ENCODE data around the gene MSL2.
"Not testable (repeated sequence)": the region's sequence is repeated elsewhere in the genome, so short reads cannot be mapped to it uniquely, and the experiment has no call there.

Gene MSL2

GRCh38 chr3:136196064-136196400 is at the start of gene MSL2:
Gene MSL2 (minus strand): TSS chr3:136196335. CDS start chr3:136195113, 1,222 bp downstream.
- DNase-seq (ENCODE audit: low spot score) = no peak

GRCh38 chr3:136245691-136246090 is 49.6 kb upstream of the MSL2 start:
- DNase-seq (ENCODE audit: low spot score) = no peak

GRCh38 chr3:136239094-136239493 is 43.0 kb upstream of the MSL2 start:
- DNase-seq (ENCODE audit: low spot score) = no peak

GRCh38 chr3:136237961-136238649 is 42.0 kb upstream of the MSL2 start:
- no peak for DNase-seq (ENCODE audit: low spot score)

DNA sequence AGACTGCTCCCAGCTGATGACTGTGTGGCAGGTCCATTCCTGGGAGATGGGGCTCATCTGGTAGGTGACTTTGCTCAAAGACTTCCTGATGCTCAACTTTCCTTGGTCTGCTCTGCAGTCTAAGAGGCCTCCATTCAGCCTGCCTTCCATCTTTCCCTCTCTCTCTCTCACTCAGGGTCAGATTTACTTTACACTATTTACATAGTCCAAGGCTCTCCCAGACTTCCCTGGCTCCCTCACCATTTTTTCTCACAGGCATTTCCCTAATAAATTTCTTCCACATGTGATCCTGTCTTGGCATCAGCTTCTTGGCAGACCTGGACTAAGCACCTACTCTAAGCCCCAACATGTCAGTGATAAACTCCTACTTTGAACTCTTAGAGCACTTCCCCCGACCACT is 41.0 kb upstream of the MSL2 start:
- no peak for DNase-seq (ENCODE audit: low spot score)

- DNase-seq (ENCODE audit: low spot score) = no peak
These were observed 40.0 kb upstream of the MSL2 start for GRCh38 chr3:136236109-136236508.

DNA sequence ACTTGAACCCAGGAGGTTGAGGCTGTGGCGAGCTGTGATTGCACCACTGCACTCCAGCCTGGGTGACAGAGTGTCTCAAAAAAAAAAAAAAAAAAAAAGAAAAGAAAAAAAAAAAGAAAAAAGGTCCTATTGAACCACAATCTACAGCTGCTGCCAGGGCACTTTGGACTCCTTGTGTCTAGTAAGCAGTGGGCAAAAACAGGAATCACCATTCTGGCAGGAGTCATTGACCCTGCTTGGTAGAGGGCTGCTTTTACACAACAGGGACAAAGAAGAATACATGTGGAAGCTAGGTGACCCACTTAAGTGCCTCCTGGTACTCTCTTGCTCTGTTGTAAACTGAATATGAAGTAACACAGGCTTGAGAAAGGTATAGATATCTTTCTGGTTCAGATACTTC is 39.4 kb upstream of the MSL2 start:
- no peak for DNase-seq (ENCODE audit: low spot score)

- no peak for DNase-seq (ENCODE audit: low spot score)
These were observed 36.3 kb upstream of the MSL2 start for GRCh38 chr3:136232413-136232812.

GRCh38 chr3:136222746-136223145 is 26.6 kb upstream of the MSL2 start:
- DNase-seq (ENCODE audit: low spot score) = not testable (repeated sequence)

- no peak for DNase-seq (ENCODE audit: low spot score)
These were observed 15.4 kb upstream of the MSL2 start for GRCh38 chr3:136211547-136211946.

DNA sequence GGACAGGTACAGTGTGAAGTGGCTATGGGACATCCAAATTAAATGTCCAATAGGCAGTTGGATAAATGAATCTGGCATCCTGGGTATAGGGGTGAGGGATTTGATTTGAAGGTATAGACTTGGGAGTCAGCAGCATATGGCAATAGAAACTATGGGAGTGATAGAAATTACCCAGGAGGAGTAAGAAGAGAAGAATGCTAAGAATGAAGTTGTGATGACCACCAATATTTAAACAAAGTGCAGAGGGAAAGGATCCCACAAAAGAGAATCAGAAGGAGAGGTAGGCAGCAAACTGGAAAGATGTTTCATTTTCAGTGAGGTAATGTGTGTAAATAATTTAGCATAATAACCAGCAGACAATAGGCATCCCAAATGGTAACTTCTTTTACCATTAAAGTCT is 13.8 kb upstream of the MSL2 start:
- DNase-seq (ENCODE audit: low spot score) = no peak

GRCh38 chr3:136207489-136208115 is 11.5 kb upstream of the MSL2 start:
- DNase-seq (ENCODE audit: low spot score) = no peak

- DNase-seq (ENCODE audit: low spot score) = not testable (repeated sequence)
These were observed 3.1 kb upstream of the MSL2 start for GRCh38 chr3:136199219-136199618.

GRCh38 chr3:136198462-136199078 is 2.4 kb upstream of the MSL2 start:
- DNase-seq (ENCODE audit: low spot score) = not testable (repeated sequence)

DNA sequence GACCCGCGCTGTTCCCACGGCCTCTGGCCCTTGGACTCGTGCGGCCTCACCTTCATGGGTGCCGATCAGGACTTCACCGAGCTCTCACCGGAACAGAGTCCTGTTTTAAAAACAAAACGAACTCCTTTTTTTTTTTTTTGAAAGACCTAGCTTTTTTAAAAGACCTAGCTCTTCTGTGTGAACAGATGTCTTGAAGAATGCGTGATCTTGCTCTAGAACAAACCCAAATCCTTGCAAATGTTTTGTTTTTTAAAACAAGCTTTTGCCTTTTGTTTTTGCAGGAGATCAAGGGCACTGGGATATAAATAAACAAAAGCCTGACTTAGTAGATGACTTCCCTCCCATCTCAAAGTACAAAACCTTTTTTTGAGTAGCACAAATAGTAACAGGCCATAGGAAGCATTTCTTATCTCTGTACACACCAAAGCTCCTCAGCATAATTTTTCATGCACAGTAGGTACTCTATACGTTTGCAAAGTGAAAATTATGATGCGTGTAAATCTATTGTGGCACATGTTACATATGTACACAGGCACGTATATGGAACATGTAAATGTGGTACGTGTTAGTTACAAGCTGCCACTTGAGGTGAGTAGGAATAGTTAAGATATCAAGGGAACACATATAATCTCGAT is 1.1 kb upstream of the MSL2 start:
- no peak for DNase-seq (ENCODE audit: low spot score)

DNA sequence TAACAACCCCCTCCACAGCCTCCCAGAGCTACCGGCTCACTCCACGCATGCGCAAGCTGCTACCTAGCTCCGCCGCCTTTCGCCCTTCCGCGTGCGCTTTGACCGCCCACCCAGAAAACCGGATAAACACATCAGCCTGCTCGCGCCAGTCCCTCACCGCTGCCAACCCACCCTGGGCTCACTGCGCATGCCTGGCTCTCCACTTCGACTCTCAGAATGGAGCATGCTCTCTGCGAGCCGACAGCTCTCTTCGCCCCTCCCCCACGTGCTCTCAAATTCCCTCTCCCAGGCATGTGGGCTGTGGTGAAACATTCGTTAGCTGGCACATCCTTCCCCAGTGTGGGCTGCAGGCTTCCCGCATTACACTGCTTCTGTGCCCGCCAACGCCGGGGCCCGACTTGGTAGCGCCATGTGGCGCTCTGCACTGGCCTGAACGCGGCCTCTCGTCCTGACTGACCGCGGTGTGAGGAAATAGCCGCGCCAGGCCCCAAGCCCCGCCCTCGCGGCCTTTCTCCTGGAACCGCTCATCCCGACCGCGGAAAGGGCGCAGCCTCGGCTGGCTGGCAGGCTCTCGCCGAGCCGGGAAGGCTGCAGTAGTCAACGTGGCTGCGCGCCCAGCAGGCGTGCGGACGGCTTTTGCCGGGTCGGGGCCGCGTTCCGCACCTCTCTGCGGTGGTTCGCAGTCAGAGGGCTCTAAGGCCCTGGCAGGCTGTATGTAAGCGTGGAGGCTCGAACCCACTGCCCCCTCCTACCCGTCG is 445 bp upstream of the MSL2 start:
- DNase-seq (ENCODE audit: low spot score) = peak; percentile 99

DNA sequence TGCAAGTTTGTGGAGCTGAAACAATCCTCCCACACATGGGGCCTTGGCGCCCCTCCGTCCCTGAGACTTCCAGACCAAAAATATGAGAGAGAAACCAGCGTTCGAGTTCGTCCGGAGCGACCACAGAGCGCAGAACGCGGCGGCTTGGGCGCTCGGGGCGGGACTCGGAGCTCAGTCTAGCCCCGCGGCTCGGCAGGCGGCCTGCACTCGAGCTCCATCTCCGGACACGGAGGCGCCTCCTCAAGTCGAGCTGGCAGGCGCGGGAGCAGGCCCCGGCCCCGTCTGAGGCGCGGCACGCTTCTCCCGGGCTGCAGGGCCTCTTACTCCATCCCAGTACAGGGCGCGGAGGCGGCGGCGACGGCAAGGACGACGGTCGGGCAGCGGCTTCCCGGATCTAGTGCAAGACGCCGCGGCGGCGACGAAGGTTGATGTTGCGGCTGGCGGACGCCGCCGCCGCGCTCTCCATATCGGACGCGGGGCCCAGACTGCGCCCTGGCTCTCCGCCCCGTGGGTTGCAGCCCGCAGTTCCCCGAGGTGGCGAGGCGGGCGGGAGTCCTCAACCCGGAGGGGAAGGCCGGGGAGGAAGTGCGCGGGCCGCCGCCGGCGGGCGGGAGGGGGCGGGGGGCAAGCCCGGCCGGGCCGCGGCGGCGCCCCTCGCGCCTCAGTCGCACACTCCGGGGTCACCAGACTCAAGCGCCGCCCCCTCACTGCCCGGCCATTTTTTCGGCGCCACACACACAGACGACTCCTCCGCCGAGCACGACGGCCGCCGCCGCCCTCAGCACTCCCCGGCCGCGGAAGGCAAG is 674 bp downstream of the MSL2 start:
- DNase-seq (ENCODE audit: low spot score) = peak; percentile 40

DNA sequence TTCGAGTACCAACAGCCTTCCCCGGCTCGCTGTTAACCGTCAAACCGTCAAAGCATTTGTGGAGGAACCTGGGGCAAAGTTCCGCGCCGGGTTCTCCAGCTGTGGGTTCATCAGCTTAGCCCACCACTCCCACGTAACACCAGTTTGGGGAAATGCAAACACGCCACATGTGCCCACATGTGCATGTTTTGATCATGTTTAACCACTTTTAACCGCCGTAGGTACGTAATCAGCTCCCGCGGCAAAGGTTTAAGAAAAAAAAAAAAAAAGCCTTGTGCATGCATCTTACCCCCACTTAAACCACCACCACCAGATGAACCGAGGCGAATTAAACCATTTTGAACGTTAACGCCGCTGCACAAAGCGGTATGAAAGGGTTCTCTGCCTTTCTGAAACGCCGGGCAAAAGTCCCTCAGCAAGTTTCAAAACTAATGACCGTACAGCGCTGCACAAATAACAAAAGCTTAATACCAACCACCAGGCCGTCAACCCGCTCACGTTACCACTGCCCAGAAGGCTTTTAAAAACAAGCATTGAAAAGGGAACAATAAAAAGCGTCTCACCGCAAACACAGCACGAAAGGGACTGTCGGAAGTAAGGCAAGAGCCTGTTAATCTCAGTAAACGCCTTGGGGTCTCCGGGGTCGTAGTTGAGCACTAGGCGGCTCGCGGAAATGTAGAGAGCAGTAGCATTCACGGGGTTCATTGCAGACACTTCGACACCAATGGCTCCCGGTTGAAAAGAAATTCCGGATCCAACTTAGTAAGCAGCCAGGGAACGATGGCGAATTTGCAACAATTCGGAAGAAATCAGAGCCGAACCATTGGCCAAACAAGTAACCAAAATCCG is 1.5 kb downstream of the MSL2 start:
- peak; percentile 46 for DNase-seq (ENCODE audit: low spot score)

GRCh38 chr3:136193278-136194054 is 2.7 kb downstream of the MSL2 start:
- no peak for DNase-seq (ENCODE audit: low spot score)

- no peak for DNase-seq (ENCODE audit: low spot score)
These were observed 3.3 kb downstream of the MSL2 start for GRCh38 chr3:136192831-136193230.

Measured in CD4-positive, alpha-beta T cell treated with Interleukin-6 at 100 ng/mL for 8 hours (primary cell).